Measurements from ENCODE around the gene OR2T2.
"Not testable (repeated sequence)": the region's sequence is repeated elsewhere in the genome, so short reads cannot be mapped to it uniquely, and the experiment has no call there.

Gene OR2T2

GRCh38 chr1:248445399-248445798, at the start of gene OR2T2:
OR2T2 (plus strand) TSS chr1:248445637; CDS start chr1:248452798, 7,161 bp downstream.
- DNase-seq: not testable (repeated sequence)

GRCh38 chr1:248402748-248403147, 42.7 kb upstream of the OR2T2 start, which contains the start of gene OR2T1:
OR2T1 (plus strand) TSS chr1:248403048; CDS start chr1:248406148, 3,100 bp downstream.
- DNase-seq: no peak

- no peak for DNase-seq
These were observed 41.4 kb upstream of the OR2T2 start for GRCh38 chr1:248404024-248404423.

GRCh38 chr1:248406721-248407692, 38.4 kb upstream of the OR2T2 start:
- DNase-seq: no peak

GRCh38 chr1:248416226-248416625, 29.2 kb upstream of the OR2T2 start:
- no peak for DNase-seq

GRCh38 chr1:248417854-248418253, 27.6 kb upstream of the OR2T2 start:
- DNase-seq: no peak

GRCh38 chr1:248421384-248421783, 24.1 kb upstream of the OR2T2 start:
- no peak for DNase-seq

GRCh38 chr1:248427526-248428191, 17.8 kb upstream of the OR2T2 start:
- DNase-seq: not testable (repeated sequence)

- not testable (repeated sequence) for DNase-seq
These were observed 17.3 kb upstream of the OR2T2 start for GRCh38 chr1:248428192-248428533.

- DNase-seq: not testable (repeated sequence)
These were observed 13.8 kb upstream of the OR2T2 start for GRCh38 chr1:248431683-248432082.

GRCh38 chr1:248432201-248432600, 13.2 kb upstream of the OR2T2 start:
- not testable (repeated sequence) for DNase-seq

- not testable (repeated sequence) for DNase-seq
These were observed 11.5 kb upstream of the OR2T2 start for GRCh38 chr1:248433811-248434415.

GRCh38 chr1:248434913-248435312, 10.5 kb upstream of the OR2T2 start:
- DNase-seq: not testable (repeated sequence)

GRCh38 chr1:248436303-248436702, 9.1 kb upstream of the OR2T2 start:
- not testable (repeated sequence) for DNase-seq

- DNase-seq: not testable (repeated sequence)
These were observed 6.8 kb upstream of the OR2T2 start for GRCh38 chr1:248438668-248439067.

- DNase-seq: not testable (repeated sequence)
These were observed 6.2 kb upstream of the OR2T2 start for GRCh38 chr1:248439283-248439682.

- not testable (repeated sequence) for DNase-seq
These were observed 2.7 kb upstream of the OR2T2 start for GRCh38 chr1:248442500-248443277.

- DNase-seq: not testable (repeated sequence)
These were observed 834 bp upstream of the OR2T2 start for GRCh38 chr1:248444603-248445002.

GRCh38 chr1:248448409-248449074, 3.1 kb downstream of the OR2T2 start:
- not testable (repeated sequence) for DNase-seq

- not testable (repeated sequence) for DNase-seq
These were observed 4.5 kb downstream of the OR2T2 start for GRCh38 chr1:248449821-248450465.

GRCh38 chr1:248450466-248451145, 5.2 kb downstream of the OR2T2 start:
- not testable (repeated sequence) for DNase-seq

Data from CD4-positive, alpha-beta T cell treated with Interleukin-21 for 1 hour (primary cell).